H1 (cell line): ENCODE results near the gene CUEDC2. TPM values are rescaled to one million over a fixed set of nuclear protein-coding genes. Genes with fewer than 3 reads are reported as not detected.

Source experiments
- KDM4A ChIP-seq: IDR thresholded peaks from one replicate; pipeline ENCODE4 v1.7.1; 2012; ENCODE audit warnings: low read depth, mild to moderate bottlenecking, moderate library complexity, low read length, inconsistent platforms; ENCODE audit not compliant: severe bottlenecking
- RBBP5 ChIP-seq: IDR thresholded peaks from 2 replicates; pipeline ENCODE4 v1.7.1; 2012; ENCODE audit warnings: low read depth, mild to moderate bottlenecking, inconsistent platforms, low read length, moderate library complexity, borderline replicate concordance
- SAP30 ChIP-seq: fragments of 300-600 bp; sonication (generic); IDR thresholded peaks from 2 replicates; pipeline ENCODE4 v1.7.1; 2012; ENCODE audit warnings: low read length, moderate library complexity, mild to moderate bottlenecking, inconsistent platforms; ENCODE audit not compliant: insufficient read depth, insufficient replicate concordance
- SP4 ChIP-seq: IDR thresholded peaks from 2 replicates; pipeline ENCODE4 v1.6.1; 2012; ENCODE audit warnings: low read length, inconsistent platforms
- polyA plus RNA-seq, 7 experiments: library from polyadenylated mRNA; depleted of rRNA in 3 of 7; stranded (reverse) in 5 of 7; unstranded in 2 of 7; fragments of >200 nt in 5 of 7; fragments of 200-250 nt in 2 of 7; gene quantifications; 1 replicate in 5 of 7; 2 replicates in 1 of 7; 4 replicates in 1 of 7; pipeline versions ENCODE4 v1.2.1 to v1.2.3, GENCODE V29; 2011 to 2013; ENCODE audit warnings: missing spikeins in 2 of 7, mixed read lengths in 2 of 7
- total RNA-seq: library from RNA; stranded (reverse); fragmentation: NEBNext Ultra II Directional; extraction: Animal tissue kit (Norgen Biotek cat#: 25700); gene quantifications from 2 replicates; pipeline ENCODE4 v1.2.1, GENCODE V29; 2021
- TF ChIP-seq, protein P1 (sequence below): IDR thresholded peaks from 2 replicates; pipeline ENCODE4 v1.6.1; 2012; ENCODE audit warnings: inconsistent platforms

CUEDC2 gene
- total and polyA plus RNA-seq, 2 of the 8 experiments (the other 6 are each of a cell fraction or from before 2014, with no cell fraction given) = 41.7 to 55.2 TPM

DNA sequence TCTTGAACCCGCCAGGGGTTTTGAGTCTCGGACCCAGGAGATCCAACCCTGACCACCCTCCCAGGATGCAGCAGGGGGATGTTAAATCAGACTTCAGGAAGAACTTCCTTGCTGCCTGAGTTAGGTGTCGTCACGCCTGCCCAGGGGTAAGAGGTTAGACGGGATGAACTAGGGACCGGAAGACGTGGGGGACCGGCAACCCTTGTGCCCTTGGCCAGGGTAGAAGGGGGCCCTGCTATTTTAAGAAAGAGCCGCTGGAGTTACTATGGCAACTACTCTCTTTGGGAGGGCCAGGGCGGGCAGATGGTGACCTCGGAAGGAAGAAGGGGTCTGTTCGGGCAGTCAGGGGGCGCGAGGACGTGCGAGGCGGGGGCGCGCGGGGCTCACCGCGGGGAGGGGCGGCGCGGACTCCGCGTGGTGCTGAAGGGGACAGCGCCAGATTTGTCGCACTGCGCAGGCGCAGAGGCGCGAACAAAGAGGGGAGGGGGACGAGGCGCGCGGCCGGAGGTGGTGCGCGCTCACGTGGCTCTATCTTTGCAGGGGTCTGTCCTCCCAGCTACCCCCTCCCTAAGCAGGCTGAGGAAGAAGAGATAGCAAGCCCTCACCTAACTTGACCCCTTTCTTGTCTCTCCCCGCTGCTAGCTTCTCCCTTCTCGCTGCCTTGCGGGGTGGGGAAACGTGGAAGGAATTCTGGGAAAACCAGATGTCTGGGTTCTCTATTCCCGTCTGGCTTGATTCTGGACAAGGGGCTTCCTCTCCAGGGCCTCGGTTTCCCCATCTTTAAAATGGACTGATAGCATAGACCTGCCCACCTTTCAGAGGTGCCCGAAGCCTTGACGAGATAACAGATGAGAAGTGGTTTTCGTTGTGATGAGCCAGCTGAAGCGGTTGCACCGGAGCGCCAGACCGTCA, 12.8 kb downstream of the CUEDC2 start (continued):
- TF ChIP-seq, protein P1, sequence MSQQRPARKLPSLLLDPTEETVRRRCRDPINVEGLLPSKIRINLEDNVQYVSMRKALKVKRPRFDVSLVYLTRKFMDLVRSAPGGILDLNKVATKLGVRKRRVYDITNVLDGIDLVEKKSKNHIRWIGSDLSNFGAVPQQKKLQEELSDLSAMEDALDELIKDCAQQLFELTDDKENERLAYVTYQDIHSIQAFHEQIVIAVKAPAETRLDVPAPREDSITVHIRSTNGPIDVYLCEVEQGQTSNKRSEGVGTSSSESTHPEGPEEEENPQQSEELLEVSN = peak; percentile 2; the same call in 1 of the 2 replicates
- TF ChIP-seq SAP30 (peak; percentile 46), SP4 (peak; percentile 70; the same call in 1 of the 2 replicates), KDM4A (peak; percentile 84), RBBP5 (no peak)
